BE2C (cell line): Measurements from ENCODE around the gene NAA11.

Experiments used
- DNase-seq: peaks from one replicate; pipeline ENCODE4 v3.0.0-alpha.2; 2020
- H3K27me3 ChIP-seq: fragments of 250-450 bp; sonication (Bioruptor Pico); 2 replicates; pipeline ENCODE4 v1.5.1; 2020; ENCODE audit warnings: mild to moderate bottlenecking
- H3K36me3 ChIP-seq: fragments of 250-450 bp; sonication (Bioruptor Pico); 2 replicates; pipeline ENCODE4 v1.5.1; 2020; ENCODE audit warnings: mild to moderate bottlenecking
- H3K4me1 ChIP-seq: fragments of 250-450 bp; sonication (Bioruptor Pico); 2 replicates; pipeline ENCODE4 v1.5.1; 2020
- H3K4me3 ChIP-seq: 2 replicates; pipeline ENCODE4 v1.5.1; 2011; ENCODE audit warnings: low read depth, low read length
- H3K9me3 ChIP-seq: fragments of 250-450 bp; sonication (Bioruptor Pico); 2 replicates; pipeline ENCODE4 v1.5.1; 2020
- CTCF ChIP-seq: IDR thresholded peaks from 2 replicates; pipeline ENCODE4 v1.5.1; 2012; ENCODE audit warnings: mild to moderate bottlenecking, low read depth, low read length

Gene NAA11

GRCh38 chr4:79325436-79325835 lies 425 bp downstream of the NAA11 start:
- Histone ChIP-seq H3K27me3 (no peaks in the 10 kb centered on the region), H3K9me3 (no peaks in the 10 kb centered on the region), H3K4me1 (peaks cover 2% of the 10 kb centered on the region), H3K36me3 (no peaks in the 10 kb centered on the region), H3K4me3 (no peak overlapping the region)
- TF ChIP-seq CTCF = no peak
- DNase-seq = no peak

GRCh38 chr4:79319975-79320374 lies 5.9 kb downstream of the NAA11 start:
- Histone ChIP-seq H3K9me3 (no peaks in the 10 kb centered on the region), H3K36me3 (no peaks in the 10 kb centered on the region), H3K27me3 (no peaks in the 10 kb centered on the region), H3K4me3 (no peak overlapping the region), H3K4me1 (peaks cover 8% of the 10 kb centered on the region; the same call in 1 of the 2 replicates)
- no peak for DNase-seq
- TF ChIP-seq CTCF = no peak

GRCh38 chr4:79317711-79318110 lies 8.2 kb downstream of the NAA11 start:
- Histone ChIP-seq H3K9me3 (no peaks in the 10 kb centered on the region), H3K36me3 (no peaks in the 10 kb centered on the region), H3K27me3 (no peaks in the 10 kb centered on the region), H3K4me3 (no peak overlapping the region), H3K4me1 (peaks cover 8% of the 10 kb centered on the region; the same call in 1 of the 2 replicates)
- no peak for TF ChIP-seq CTCF
- no peak for DNase-seq

- no peak for TF ChIP-seq CTCF
- no peak for DNase-seq
- Histone ChIP-seq H3K4me1 (peaks cover 8% of the 10 kb centered on the region; the same call in 1 of the 2 replicates), H3K36me3 (no peaks in the 10 kb centered on the region), H3K4me3 (no peak overlapping the region), H3K27me3 (no peaks in the 10 kb centered on the region), H3K9me3 (no peaks in the 10 kb centered on the region)
Measured at GRCh38 chr4:79315891-79316290, 10.0 kb downstream of the NAA11 start.

GRCh38 chr4:79311279-79311678 lies 14.6 kb downstream of the NAA11 start:
- Histone ChIP-seq H3K36me3 (no peaks in the 10 kb centered on the region), H3K9me3 (no peaks in the 10 kb centered on the region), H3K4me1 (peaks cover 10% of the 10 kb centered on the region; the same call in 1 of the 2 replicates), H3K4me3 (no peak overlapping the region), H3K27me3 (no peaks in the 10 kb centered on the region)
- no peak for TF ChIP-seq CTCF
- DNase-seq = no peak

GRCh38 chr4:79308971-79309370 lies 16.9 kb downstream of the NAA11 start:
- Histone ChIP-seq H3K27me3 (no peaks in the 10 kb centered on the region), H3K4me1 (peaks cover 12% of the 10 kb centered on the region), H3K4me3 (no peak overlapping the region), H3K9me3 (no peaks in the 10 kb centered on the region), H3K36me3 (no peaks in the 10 kb centered on the region)
- no peak for TF ChIP-seq CTCF
- no peak for DNase-seq
